ENCODE results near the gene XRN2. TPM values are rescaled to one million over a fixed set of nuclear protein-coding genes. Genes with fewer than 3 reads are reported as not detected.
A peak's percentile ranks its signal among the peaks of the same experiment; 100 is the strongest.

XRN2 gene
- total and polyA plus RNA-seq, 9 donors = 35.8 to 65.8 (median 50.2) TPM

DNA sequence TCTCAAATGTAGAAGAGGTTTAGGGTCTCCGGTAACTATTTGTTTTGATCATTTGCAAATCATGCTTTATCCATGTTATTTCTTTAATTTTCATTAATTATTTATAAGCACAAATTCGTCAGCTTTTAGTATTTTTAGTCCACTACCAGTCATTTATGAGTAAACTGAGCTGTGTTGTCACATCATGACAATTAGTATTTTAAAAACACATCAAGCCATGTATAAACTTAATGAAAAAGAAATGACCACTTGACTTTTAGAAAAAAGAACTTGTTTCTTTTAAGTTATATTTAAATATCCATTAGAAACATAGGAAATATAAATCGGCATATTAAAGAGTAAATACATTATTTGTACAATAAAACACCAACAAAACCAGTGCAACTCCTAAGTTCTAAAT lies 91.4 kb downstream of the XRN2 start:
- H3K36me3 ChIP-seq = no peaks in the 10 kb centered on the region
- H3K4me3 ChIP-seq = no peak overlapping the region
- H3K27me3 ChIP-seq = peaks cover 18% of the 10 kb centered on the region
- H3K4me1 ChIP-seq (ENCODE audit: insufficient read depth) = peaks cover 5% of the 10 kb centered on the region
- 24 to 33% (median 29%) methylated on average over 3 of the region's 3 CpGs for WGBS, 3 donors
- intact Hi-C loops (cut with DNase I) = no loop called here
- TF ChIP-seq, protein P1, sequence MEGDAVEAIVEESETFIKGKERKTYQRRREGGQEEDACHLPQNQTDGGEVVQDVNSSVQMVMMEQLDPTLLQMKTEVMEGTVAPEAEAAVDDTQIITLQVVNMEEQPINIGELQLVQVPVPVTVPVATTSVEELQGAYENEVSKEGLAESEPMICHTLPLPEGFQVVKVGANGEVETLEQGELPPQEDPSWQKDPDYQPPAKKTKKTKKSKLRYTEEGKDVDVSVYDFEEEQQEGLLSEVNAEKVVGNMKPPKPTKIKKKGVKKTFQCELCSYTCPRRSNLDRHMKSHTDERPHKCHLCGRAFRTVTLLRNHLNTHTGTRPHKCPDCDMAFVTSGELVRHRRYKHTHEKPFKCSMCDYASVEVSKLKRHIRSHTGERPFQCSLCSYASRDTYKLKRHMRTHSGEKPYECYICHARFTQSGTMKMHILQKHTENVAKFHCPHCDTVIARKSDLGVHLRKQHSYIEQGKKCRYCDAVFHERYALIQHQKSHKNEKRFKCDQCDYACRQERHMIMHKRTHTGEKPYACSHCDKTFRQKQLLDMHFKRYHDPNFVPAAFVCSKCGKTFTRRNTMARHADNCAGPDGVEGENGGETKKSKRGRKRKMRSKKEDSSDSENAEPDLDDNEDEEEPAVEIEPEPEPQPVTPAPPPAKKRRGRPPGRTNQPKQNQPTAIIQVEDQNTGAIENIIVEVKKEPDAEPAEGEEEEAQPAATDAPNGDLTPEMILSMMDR (IDR thresholded peaks at IDR 0.05) = no peak
- TF ChIP-seq EP300 (IDR thresholded peaks at IDR 0.05) = no peak
- no peak for TF ChIP-seq POLR2A (IDR thresholded peaks at IDR 0.05)
- no peak for DNase-seq
- no peak overlapping the region for H3K27ac ChIP-seq
- H3K9me3 ChIP-seq = no peaks in the 10 kb centered on the region

DNA sequence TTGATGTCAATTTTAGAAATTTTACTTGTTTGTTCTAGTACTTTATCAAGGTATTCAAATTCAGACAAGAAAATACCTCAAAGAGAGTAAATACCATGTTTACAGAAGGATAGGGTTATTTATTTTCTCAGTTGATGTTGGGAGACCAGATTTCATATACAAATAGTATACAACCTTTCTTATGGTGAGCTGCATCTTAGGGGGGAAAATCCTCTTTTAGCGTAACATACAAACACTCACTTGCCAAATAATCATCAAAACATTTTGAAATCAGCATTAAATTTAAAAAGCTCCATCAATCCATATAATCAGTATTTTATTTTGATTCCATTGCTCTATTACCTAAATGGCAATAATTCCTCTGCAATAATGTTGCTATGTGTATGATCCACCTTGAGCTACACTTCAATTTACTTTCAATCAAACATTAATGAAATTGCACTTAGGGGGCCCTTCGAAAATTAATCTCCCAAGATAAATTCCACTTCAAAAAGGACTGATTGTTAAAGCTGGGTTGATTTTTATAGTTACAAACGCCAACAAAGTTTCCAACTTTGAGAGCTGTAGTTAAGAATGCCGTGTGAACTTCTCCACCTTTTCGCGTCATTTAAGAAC lies 92.0 kb downstream of the XRN2 start:
- peaks cover 18% of the 10 kb centered on the region for H3K27me3 ChIP-seq
- intact Hi-C loops (cut with DNase I) = no loop called here

DNA sequence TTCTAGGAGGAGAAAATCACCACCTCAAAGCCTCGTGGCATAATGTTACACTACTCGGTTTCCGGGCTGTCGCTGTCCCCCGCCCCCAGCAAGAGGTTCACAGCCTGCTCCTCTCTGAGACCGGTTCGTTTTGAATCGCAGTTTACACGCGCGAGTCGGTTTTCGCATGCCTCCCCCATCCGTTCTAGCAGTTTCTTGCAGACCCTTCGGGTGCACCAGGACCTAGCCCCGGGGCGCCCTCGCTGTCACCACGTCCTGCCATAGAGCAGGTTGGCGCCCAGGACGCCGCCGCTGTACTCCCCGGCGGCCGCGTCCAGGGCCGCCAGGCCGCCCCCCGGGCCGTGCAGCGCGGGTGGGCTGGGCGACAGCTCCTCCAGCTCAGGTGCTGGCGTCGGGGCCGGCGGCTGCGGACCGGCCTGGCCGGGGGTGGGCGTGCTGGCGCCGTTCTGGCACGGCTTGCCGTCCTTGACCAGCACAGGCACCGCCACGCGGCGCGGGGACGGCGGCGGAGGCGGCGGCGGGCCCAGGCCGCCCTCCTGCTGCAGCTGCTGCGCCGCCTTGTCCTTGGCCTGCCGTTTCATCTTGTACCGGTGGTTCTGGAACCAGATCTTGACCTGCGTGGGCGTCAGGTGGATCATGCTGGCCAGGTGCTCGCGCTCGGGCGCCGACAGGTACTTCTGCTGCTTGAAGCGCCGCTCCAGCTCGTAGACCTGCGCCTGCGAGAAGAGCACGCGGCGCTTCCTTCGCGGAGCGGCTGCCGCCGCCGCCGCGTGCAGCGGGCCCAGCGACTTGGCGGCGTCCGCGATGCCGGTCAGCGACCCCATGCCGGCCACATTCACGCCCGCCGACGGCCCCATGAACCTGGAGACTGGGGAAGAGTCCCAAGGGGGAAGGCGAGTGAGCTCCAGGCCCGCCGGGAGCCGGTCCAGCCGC lies 92.8 kb downstream of the XRN2 start:
- Histone ChIP-seq H3K27ac (no peak overlapping the region), H3K4me3 (no peak overlapping the region), H3K36me3 (no peaks in the 10 kb centered on the region), H3K4me1 (ENCODE audit: insufficient read depth) (peaks cover 5% of the 10 kb centered on the region), H3K27me3 (peaks cover 18% of the 10 kb centered on the region), H3K9me3 (no peaks in the 10 kb centered on the region)
- peak in 1 of 5 donors; percentile 18 for DNase-seq
- intact Hi-C loops (cut with DNase I) = no loop called here
- TF ChIP-seq EP300 (IDR thresholded peaks at IDR 0.05) (no peak), POLR2A (IDR thresholded peaks at IDR 0.05) (no peak)
- TF ChIP-seq, protein P1 (IDR thresholded peaks at IDR 0.05) = no peak
- 3 to 6% (median 3%) methylated on average over 50 to 103 of the region's 103 CpGs for WGBS, 3 donors

More for the DNA sequence above, 92.0 kb downstream of the XRN2 start:
- Histone ChIP-seq H3K9me3 (no peaks in the 10 kb centered on the region), H3K27ac (no peak overlapping the region), H3K4me3 (no peak overlapping the region), H3K36me3 (no peaks in the 10 kb centered on the region), H3K4me1 (ENCODE audit: insufficient read depth) (peaks cover 5% of the 10 kb centered on the region)
- DNase-seq = no peak
- TF ChIP-seq, protein P1 (IDR thresholded peaks at IDR 0.05) = no peak
- TF ChIP-seq EP300 (IDR thresholded peaks at IDR 0.05) (no peak), POLR2A (IDR thresholded peaks at IDR 0.05) (no peak)
- 26 to 27% (median 27%) methylated on average over 6 of the region's 6 CpGs for WGBS, 3 donors

DNA sequence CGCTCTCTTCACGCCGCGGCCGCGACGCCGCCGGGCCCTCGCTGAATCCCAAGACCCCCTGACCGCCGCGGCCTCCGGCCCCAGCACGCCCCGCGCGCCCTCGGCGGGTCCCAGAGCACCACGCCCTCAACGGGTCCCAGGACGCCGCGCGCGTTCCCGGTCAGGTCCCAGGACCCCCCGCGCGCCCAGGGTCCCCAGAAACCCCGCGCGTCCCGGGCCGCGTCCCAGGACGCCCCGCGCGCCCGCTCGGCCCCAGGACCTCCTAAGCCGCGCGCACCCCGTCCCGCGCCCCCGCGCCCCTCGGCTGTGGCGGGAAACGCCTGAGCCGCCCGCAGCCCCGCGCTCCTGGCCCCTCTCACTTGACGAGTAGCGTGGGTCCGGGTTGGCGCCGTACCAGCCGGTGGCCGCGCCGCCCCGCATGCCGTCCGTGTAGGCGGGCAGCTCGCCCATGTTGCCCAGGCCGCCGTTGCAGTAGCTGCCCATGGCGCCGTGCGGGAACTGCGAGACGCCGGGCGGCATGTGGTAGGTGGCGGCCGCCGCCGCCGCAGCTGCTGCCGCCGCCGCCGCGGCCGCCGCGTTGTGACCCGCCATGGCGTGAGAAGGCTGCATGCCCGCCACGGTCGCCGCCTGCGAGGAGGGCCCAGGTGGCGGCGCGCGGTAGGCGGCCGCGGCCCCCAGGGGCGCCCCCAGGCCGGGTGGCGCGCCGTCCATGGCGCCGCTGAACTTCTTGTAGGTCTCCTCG lies 93.6 kb downstream of the XRN2 start:
- TF ChIP-seq EP300 (IDR thresholded peaks at IDR 0.05) (no peak), POLR2A (IDR thresholded peaks at IDR 0.05) (no peak)
- TF ChIP-seq, protein P1 (IDR thresholded peaks at IDR 0.05) = no peak
- Histone ChIP-seq H3K4me3 (no peak overlapping the region), H3K27me3 (peaks cover 18% of the 10 kb centered on the region), H3K36me3 (no peaks in the 10 kb centered on the region), H3K9me3 (no peaks in the 10 kb centered on the region), H3K4me1 (ENCODE audit: insufficient read depth) (peaks cover 5% of the 10 kb centered on the region), H3K27ac (no peak overlapping the region)
- peak in 1 of 5 donors; percentile 18 for DNase-seq
- intact Hi-C loops (cut with DNase I) = no loop called here
- 2 to 4% (median 3%) methylated on average over 22 to 116 of the region's 116 CpGs for WGBS, 3 donors

All from ovary (tissue), 9 donors.